ENCODE data around the gene ZNF687.

- TF ChIP-seq POLR2A (IDR thresholded peaks at IDR 0.05; ENCODE audit: low read depth, low read length): no peak
- TF ChIP-seq POU2F2 (IDR thresholded peaks at IDR 0.05; ENCODE audit: low read depth, low read length): no peak
- TF ChIP-seq POLR2AphosphoS5 (IDR thresholded peaks at IDR 0.05; ENCODE audit: low read depth, low read length): no peak
- no peak for TF ChIP-seq SPI1 (IDR thresholded peaks at IDR 0.05; ENCODE audit: low read depth, low read length)
- TF ChIP-seq PAX5 (IDR thresholded peaks at IDR 0.05; ENCODE audit: insufficient read depth, low read length, severe bottlenecking): no peak
These were observed 54.5 kb downstream of the ZNF687 start for GRCh38 chr1:151336556-151336955.

Data from GM12891 (cell line).